T-helper 1 cell (primary cell): ENCODE results near the gene ZDHHC1.

Experiments
- DNase-seq, 5 donors: peaks; one replicate each; pipeline ENCODE4 v3.0.0-alpha.2; 2012 to 2020

The ZDHHC1 gene

DNA sequence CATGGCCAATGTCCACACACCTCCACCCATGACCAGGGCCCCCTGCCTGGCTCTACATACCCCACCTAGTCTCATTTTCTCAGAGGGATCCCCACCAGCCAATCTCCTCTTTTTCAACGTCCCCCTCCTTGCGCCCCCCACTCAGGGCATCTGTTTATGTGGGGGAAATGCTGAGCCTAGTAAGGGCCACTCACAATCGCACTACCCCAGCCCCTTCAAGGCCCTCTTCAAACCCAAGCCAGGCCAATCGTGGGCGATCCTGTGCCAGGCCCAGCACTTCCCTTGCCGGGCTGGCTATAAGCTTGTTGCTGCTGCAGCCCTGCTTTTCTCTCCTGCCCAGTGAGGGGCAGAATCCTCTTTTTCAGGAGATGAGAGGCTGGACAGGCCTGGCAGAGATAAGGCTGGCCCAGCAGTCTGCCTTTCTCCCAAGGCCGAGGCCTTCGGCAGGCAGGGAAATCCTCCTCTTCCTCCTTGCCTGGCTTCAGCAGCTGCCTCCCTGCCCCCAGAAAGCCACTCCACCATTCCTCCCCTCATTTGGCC lies 30.8 kb upstream of the ZDHHC1 start:
- DNase-seq = no peak

GRCh38 chr16:67445913-67446907 lies 29.9 kb upstream of the ZDHHC1 start:
- DNase-seq = no peak

GRCh38 chr16:67445441-67445912 lies 29.2 kb upstream of the ZDHHC1 start:
- DNase-seq = no peak

- no peak for DNase-seq
Measured at GRCh38 chr16:67445126-67445426, 28.8 kb upstream of the ZDHHC1 start.

- DNase-seq = no peak
Measured at GRCh38 chr16:67444259-67445125, 28.2 kb upstream of the ZDHHC1 start.

GRCh38 chr16:67443265-67443664 lies 27.0 kb upstream of the ZDHHC1 start:
- no peak for DNase-seq

DNA sequence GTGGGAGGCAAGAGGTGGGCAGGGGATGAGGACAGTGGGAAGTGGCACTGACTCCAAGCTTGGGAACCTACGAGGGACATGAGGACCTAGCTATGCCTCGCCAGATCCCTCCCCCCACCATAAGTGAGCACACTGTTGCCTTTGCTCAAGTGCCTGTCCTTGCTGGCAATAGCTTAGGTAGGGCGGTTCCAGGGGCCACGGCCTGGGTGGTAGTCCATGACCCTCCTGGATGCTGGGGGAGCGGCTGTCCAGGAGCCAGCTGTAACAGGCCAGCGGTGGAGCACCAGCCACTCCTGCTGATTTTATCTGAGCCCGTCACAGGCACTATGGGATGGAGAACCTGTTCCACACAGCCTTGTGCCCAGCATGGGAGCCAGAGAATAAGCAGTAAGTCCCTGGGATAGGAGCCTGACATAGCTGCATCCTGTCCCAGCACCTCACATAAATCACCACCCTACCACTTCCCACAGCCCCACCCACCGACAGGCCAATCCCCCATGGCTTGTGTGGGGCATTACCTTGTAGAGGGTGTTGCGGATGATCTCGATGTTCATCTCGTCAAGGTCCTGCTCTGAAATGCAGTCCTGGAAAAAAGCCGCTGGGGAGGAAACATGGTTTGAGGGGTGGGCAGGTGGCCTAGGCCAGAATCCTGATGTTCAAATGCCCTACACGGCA lies 26.4 kb upstream of the ZDHHC1 start:
- no peak for DNase-seq

DNA sequence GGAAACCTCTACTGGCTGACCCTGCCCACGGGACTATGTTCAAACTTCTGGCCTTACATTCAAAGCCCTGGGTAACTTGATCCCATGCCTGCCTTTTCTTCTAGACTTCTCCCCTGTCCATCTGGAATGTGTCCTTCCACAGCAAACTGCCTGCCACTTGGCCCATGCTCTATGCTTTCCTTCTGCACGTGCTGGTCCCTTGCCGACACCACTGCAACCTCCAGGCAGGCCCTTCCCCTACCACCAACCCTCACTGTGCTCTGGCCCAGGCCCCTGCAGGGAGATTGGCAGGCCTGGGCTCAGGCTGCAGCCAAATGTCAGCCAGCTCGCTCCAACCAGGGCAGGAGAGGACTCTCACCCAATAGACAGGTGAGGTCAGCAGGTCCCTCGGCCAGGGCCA lies 25.6 kb upstream of the ZDHHC1 start:
- no peak for DNase-seq

DNA sequence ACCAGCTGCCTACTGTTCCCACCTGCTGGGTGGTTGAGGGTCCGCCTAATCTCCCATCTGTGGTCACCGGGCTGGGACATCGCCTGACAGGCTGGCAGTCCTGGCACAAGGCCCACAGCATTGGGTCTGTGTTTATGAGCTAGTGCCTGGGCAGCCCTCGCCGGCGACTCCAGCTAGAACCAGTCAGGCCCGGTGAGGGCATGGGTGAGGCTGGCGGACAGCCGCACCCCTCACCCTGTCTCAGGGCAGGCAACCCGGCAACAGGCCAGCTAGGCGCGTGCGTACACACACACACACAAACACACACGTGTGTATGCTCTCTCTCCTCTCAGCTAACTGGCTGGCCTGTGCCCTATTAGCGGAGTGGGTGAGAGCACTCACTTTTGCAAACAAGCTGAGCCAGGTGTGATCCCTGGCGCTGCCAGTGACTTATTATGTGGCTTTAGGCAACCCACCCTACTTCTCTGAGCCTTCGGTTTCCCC lies 25.0 kb upstream of the ZDHHC1 start:
- no peak for DNase-seq

DNA sequence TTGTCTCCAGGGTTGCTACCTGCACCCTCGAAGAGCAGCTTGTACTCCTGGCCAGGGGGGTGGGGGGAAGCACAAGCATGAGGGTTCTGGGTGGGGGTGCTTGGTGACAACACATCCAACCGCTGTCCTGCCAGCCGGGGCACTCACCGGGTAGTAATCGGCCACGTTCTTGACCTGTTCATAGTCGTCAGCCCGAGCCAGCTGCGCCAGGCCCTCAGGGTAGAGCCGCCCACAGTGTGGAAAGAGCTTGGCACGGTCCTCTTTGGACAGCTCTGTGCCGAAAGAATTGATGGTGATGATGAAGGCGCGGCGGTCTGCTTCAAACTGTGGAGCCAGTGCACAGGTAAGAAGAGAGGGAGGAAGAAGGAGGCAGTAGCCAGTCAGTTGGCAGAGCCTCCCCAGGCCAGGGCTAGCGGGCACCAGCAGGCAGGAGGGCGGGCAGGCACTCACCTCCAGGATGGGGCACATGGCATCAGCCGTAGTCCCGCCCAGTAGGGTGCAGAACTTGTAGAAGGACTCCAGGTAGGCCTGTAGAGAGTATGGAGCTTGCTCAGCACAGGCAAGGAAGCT lies 22.6 kb upstream of the ZDHHC1 start:
- DNase-seq = no peak

GRCh38 chr16:67438098-67438791 lies 22.0 kb upstream of the ZDHHC1 start:
- no peak for DNase-seq

- DNase-seq = no peak
Measured at GRCh38 chr16:67437513-67437912, 21.2 kb upstream of the ZDHHC1 start.

- no peak for DNase-seq
Measured at GRCh38 chr16:67436640-67437193, 20.4 kb upstream of the ZDHHC1 start.

DNA sequence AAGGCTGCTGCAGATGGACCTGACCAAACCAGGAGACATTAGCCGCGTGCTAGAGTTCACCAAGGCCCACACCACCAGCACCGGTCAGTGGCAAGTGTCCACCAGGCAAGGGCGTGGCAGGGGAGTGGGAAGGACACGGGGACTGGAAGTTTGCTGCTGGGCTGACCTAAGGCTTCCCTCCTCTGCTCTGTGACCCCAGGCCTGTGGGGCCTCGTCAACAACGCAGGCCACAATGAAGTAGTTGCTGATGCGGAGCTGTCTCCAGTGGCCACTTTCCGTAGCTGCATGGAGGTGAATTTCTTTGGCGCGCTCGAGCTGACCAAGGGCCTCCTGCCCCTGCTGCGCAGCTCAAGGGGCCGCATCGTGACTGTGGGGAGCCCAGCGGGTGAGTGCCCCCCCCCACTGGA lies 19.5 kb upstream of the ZDHHC1 start:
- DNase-seq = no peak

- DNase-seq = no peak
Measured at GRCh38 chr16:67433131-67433719, 16.9 kb upstream of the ZDHHC1 start.

DNA sequence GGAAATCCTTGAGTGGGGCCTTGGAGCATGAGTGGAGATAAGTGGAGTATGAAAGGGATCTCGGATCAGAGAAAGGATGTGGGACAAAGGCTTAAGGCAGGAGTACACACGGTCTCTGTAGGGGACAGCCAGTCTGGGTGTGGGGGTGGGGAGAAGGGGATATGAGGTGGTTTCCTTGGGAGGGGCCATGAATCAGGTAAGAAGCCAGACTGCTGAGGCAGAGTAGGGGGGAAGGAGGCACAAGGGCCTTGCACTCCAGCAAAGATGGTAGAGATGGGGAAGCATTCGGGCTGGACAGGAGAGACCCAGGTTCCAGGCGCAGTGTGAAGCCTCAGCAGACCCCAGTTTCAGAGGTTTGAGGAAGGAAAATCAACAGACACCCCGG lies 16.2 kb upstream of the ZDHHC1 start:
- DNase-seq = no peak

GRCh38 chr16:67431775-67432505 lies 15.7 kb upstream of the ZDHHC1 start:
- no peak for DNase-seq

DNA sequence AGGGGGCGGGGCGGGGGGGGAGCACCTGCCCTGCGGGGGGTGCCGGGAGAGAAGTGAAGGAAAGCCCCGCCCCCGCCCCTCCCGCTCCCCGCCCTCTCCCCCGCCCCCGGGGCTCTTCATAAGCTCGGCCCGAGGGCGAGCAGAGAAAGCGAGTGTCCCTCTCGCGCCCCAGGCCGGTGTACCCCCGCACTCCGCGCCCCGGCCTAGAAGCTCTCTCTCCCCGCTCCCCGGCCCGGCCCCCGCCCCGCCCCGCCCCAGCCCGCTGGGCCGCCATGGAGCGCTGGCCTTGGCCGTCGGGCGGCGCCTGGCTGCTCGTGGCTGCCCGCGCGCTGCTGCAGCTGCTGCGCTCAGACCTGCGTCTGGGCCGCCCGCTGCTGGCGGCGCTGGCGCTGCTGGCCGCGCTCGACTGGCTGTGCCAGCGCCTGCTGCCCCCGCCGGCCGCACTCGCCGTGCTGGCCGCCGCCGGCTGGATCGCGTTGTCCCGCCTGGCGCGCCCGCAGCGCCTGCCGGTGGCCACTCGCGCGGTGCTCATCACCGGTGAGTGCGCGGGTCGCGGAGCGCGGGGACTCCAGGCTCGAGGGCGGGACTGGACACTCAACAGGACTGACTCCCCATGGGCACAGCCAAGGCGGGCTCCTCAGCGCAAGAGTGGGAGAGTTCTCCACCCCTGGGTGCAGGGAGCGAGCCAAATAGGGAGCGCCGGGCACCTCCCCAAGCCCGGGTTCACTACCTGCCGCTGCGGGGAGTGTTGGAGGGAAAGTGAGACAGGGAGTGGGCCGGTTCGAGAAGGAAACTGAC lies 14.9 kb upstream of the ZDHHC1 start, which contains the start of gene HSD11B2:
Gene HSD11B2, plus strand, starts transcription at position 145 of the 798 bp plus-strand sequence. Its CDS starts 128 bp downstream, at position 273.
- DNase-seq = peak in 1 of 5 donors; percentile 9

DNA sequence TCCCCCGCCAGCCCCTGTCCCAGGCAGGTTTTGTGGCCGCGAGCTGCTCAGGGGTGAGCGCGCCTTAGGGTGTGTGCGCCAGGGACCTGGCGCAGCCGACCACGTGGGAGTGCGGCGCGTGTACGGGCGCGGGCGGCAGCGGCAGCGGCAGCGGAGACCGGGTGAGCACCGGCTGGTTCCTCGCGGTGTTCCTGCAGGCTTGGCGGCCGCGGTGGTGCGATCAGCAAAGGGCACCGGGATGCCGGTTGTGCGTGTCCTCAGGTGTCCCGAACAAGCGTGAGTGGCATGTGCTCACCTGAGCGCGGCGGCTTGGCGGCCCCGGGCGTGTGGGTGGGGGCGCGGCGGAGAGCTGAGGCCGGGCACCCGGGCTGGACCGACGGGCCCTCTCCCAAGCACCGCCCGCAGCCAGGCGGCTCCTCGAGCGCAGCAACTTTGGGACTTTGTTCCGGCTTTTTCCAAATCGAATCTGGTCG lies 14.3 kb upstream of the ZDHHC1 start:
- DNase-seq = peak in 1 of 5 donors; percentile 4
